H1 (cell line): Measurements from ENCODE around the gene TGFB1. TPM values are rescaled to one million over a fixed set of nuclear protein-coding genes. Genes with fewer than 3 reads are reported as not detected.

Experiments used
- NRF1 ChIP-seq: IDR thresholded peaks from 2 replicates; pipeline ENCODE4 v1.6.1; 2011; ENCODE audit warnings: mild to moderate bottlenecking, low read depth, low read length, improper control_type of control experiment
- polyA plus RNA-seq, 7 experiments: library from polyadenylated mRNA; depleted of rRNA in 3 of 7; stranded (reverse) in 5 of 7; unstranded in 2 of 7; fragments of >200 nt in 5 of 7; fragments of 200-250 nt in 2 of 7; gene quantifications; 1 replicate in 5 of 7; 2 replicates in 1 of 7; 4 replicates in 1 of 7; pipeline versions ENCODE4 v1.2.1 to v1.2.3, GENCODE V29; 2011 to 2013; ENCODE audit warnings: missing spikeins in 2 of 7, mixed read lengths in 2 of 7
- total RNA-seq: library from RNA; stranded (reverse); fragmentation: NEBNext Ultra II Directional; extraction: Animal tissue kit (Norgen Biotek cat#: 25700); gene quantifications from 2 replicates; pipeline ENCODE4 v1.2.1, GENCODE V29; 2021
- TF ChIP-seq, protein P1 (sequence below), 3 experiments: IDR thresholded peaks; 1 replicate in 2 of 3; 2 replicates in 1 of 3; pipeline versions ENCODE4 v1.5.1 to v1.6.1; 2011; ENCODE audit warnings: low read length in 3 of 3, mild to moderate bottlenecking in 3 of 3, inconsistent platforms in 2 of 3, low read depth in 1 of 3, moderate library complexity in 1 of 3; ENCODE audit not compliant: insufficient read depth in 1 of 3; ENCODE audit errors: control extremely low read depth in 1 of 3

The TGFB1 gene
- total and polyA plus RNA-seq, 2 of the 8 experiments (the other 6 are each of a cell fraction or from before 2014, with no cell fraction given) = 1.7 to 10.6 TPM

GRCh38 chr19:41355802-41356201, 2.1 kb upstream of the TGFB1 start (continued):
- TF ChIP-seq, protein P1, sequence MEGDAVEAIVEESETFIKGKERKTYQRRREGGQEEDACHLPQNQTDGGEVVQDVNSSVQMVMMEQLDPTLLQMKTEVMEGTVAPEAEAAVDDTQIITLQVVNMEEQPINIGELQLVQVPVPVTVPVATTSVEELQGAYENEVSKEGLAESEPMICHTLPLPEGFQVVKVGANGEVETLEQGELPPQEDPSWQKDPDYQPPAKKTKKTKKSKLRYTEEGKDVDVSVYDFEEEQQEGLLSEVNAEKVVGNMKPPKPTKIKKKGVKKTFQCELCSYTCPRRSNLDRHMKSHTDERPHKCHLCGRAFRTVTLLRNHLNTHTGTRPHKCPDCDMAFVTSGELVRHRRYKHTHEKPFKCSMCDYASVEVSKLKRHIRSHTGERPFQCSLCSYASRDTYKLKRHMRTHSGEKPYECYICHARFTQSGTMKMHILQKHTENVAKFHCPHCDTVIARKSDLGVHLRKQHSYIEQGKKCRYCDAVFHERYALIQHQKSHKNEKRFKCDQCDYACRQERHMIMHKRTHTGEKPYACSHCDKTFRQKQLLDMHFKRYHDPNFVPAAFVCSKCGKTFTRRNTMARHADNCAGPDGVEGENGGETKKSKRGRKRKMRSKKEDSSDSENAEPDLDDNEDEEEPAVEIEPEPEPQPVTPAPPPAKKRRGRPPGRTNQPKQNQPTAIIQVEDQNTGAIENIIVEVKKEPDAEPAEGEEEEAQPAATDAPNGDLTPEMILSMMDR (IDR thresholded peaks at IDR 0.05; ENCODE audit: control extremely low read depth in 1 of 3, insufficient read depth in 1 of 3, low read depth in 1 of 3, low read length in 3 of 3) = no peak
- no peak for TF ChIP-seq NRF1
